Esophagus squamous epithelium (tissue), 5 donors: Measurements from ENCODE around the gene PLEKHA5. TPM values are rescaled to one million over a fixed set of nuclear protein-coding genes. Genes with fewer than 3 reads are reported as not detected.

Source experiments
- DNase-seq: peaks from one replicate; lab custom pipeline; 2025; lab: John Stamatoyannopoulos, UW
- H3K27ac ChIP-seq, 4 donors: fragments of 200-600 bp; sonication (generic); one replicate each; pipeline ENCODE4 v1.5.1; 2016 to 2019; ENCODE audit warnings: mild to moderate bottlenecking in 1 of 4
- H3K27me3 ChIP-seq, 4 donors: fragments of 200-600 bp; sonication (generic); 1 replicate in 3 of 4; 2 replicates in 1 of 4; pipeline versions ENCODE4 v1.5.1 to v1.6.0; 2017 to 2021; ENCODE audit warnings: antibody characterized with exemption in 1 of 4
- H3K36me3 ChIP-seq, 3 donors: fragments of 200-600 bp; sonication (generic); one replicate each; pipeline ENCODE4 v1.5.1; 2016 to 2019
- H3K4me1 ChIP-seq, 3 donors: fragments of 200-600 bp; sonication (generic); one replicate each; pipeline ENCODE4 v1.5.1; 2017 to 2019
- H3K4me3 ChIP-seq, 4 donors: fragments of 200-600 bp; sonication (generic); 1 replicate in 3 of 4; 2 replicates in 1 of 4; pipeline ENCODE4 v1.5.1; 2016 to 2019; ENCODE audit warnings: mild to moderate bottlenecking in 2 of 4, moderate library complexity in 1 of 4
- H3K9me3 ChIP-seq, 3 donors: fragments of 200-600 bp; sonication (generic); one replicate each; pipeline ENCODE4 v1.5.1; 2016 to 2019
- CTCF ChIP-seq, 6 experiments: fragments of 450-650 bp in 4 of 6; fragments of 200-600 bp in 2 of 6; sonication (generic) in 2 of 6; IDR thresholded peaks; one replicate each; pipeline ENCODE4 v1.5.1; 2016 to 2019; ENCODE audit warnings: antibody characterized with exemption in 6 of 6, mild to moderate bottlenecking in 4 of 6, moderate library complexity in 4 of 6
- POLR2A ChIP-seq, 4 donors: fragments of 450-650 bp; IDR thresholded peaks; one replicate each; pipeline ENCODE4 v1.6.1; 2017; ENCODE audit warnings: antibody characterized with exemption in 4 of 4, mild to moderate bottlenecking in 4 of 4, moderate library complexity in 3 of 4
- WGBS, 2 donors: methylation state at CpG; one replicate each; pipeline ENCODE4 v1.1.5; 2018; 5-methylcytosine and 5-hydroxymethylcytosine counted together
- intact Hi-C: fragments of 100-400 bp; cut with DNase I; formaldehyde crosslinking; loops from one replicate; pipeline ENCODE4 v1.15.0; 2022
- total RNA-seq, 4 donors: library from RNA; depleted of rRNA; stranded (reverse); fragments of >200 nt; gene quantifications; one replicate each; pipeline ENCODE4 v1.1.0, GENCODE V29; 2016
- donor health status: DM: yes; HTN: yes; CAD: no.

The PLEKHA5 gene
- total RNA-seq, 4 donors from 2014 or later, result 16.1 to 43.7 (median 29.3) TPM

DNA sequence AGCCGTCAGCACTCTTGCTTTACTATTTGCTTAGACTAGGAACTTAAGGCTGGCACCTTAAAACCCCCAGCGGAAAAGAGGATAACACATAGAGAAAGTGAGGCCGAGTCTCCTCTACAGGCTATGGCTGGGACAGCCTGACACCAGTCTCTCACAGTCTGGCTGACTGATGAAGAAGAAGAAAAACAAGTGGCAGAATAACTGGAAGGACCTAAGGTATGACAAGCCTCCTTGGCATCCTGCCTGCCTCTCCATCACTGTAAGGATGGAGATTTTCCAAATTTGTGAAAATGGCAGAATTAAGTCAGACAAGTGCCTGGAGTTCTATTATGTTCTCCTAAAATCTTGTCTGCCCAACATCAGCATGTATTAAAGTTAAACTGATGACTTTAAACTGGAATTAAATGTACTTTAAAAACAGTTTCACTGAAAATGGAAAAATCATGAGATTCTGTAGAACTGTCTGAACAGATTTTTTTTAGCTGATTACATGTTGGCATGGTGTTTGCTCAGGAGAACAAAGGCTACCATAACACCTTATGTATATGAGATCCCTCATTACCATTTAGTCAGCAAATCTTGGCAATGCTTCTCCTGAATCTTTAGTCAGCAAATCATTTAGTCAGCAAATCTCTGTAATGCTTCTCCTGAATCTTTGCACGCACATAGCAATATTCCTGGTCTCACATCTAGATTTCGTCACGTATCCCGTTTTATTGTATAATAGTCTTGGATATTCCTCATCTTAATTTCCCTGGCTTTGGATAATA is 169.5 kb downstream of the PLEKHA5 start:
- Histone ChIP-seq H3K27ac (peak overlapping the region; percentile 22 to 75 (median 48)), H3K4me3 (peak overlapping the region in 1 of 4 donors; percentile 6), H3K9me3 (no peaks in the 10 kb centered on the region), H3K36me3 (no peaks in the 10 kb centered on the region), H3K27me3 (no peaks in the 10 kb centered on the region), H3K4me1 (peaks cover 0 to 42% (median 8%) of the 10 kb centered on the region in 3 donors)
- intact Hi-C loops, result no loop called here
- no peak for TF ChIP-seq POLR2A (IDR thresholded peaks at IDR 0.05)
- no peak for TF ChIP-seq CTCF (IDR thresholded peaks at IDR 0.05)
- DNase-seq, result no peak
- WGBS, 2 donors, result 40 to 52% methylated on average over 7 of the region's 7 CpGs

- Histone ChIP-seq H3K9me3 (no peaks in the 10 kb centered on the region), H3K27me3 (no peaks in the 10 kb centered on the region), H3K4me3 (peak overlapping the region in 1 of 4 donors; percentile 6), H3K4me1 (peaks cover 0 to 41% (median 8%) of the 10 kb centered on the region in 3 donors), H3K36me3 (peaks cover 0 to 1% (median 0%) of the 10 kb centered on the region in 3 donors), H3K27ac (peak overlapping the region; percentile 17 to 75 (median 48))
- DNase-seq, result no peak
- 22 to 71% methylated on average over 3 of the region's 3 CpGs for WGBS, 2 donors
- no peak for TF ChIP-seq POLR2A (IDR thresholded peaks at IDR 0.05)
- TF ChIP-seq CTCF (IDR thresholded peaks at IDR 0.05), result no peak
- intact Hi-C loops, result no loop called here
These were observed 170.2 kb downstream of the PLEKHA5 start for GRCh38 chr12:19299765-19300164.

- TF ChIP-seq CTCF (IDR thresholded peaks at IDR 0.05), result no peak
- no peak for TF ChIP-seq POLR2A (IDR thresholded peaks at IDR 0.05)
- Histone ChIP-seq H3K36me3 (peaks cover 0 to 13% (median under 1%) of the 10 kb centered on the region in 3 donors), H3K4me1 (peaks cover 0 to 27% (median 8%) of the 10 kb centered on the region in 3 donors), H3K27me3 (no peaks in the 10 kb centered on the region), H3K27ac (no peak overlapping the region), H3K4me3 (no peak overlapping the region), H3K9me3 (no peaks in the 10 kb centered on the region)
- intact Hi-C loops, result no loop called here
- DNase-seq, result no peak
These were observed 171.7 kb downstream of the PLEKHA5 start for GRCh38 chr12:19301223-19301622.

GRCh38 chr12:19301688-19302087 is 172.2 kb downstream of the PLEKHA5 start:
- intact Hi-C loops, result no loop called here
- Histone ChIP-seq H3K27me3 (no peaks in the 10 kb centered on the region), H3K9me3 (no peaks in the 10 kb centered on the region), H3K27ac (no peak overlapping the region), H3K4me3 (no peak overlapping the region), H3K36me3 (peaks cover 0 to 18% (median 6%) of the 10 kb centered on the region in 3 donors), H3K4me1 (peaks cover 0 to 27% (median 8%) of the 10 kb centered on the region in 3 donors)
- 69 to 77% methylated on average over 1 of the region's 1 CpG for WGBS, 2 donors
- TF ChIP-seq CTCF (IDR thresholded peaks at IDR 0.05) (no peak), POLR2A (IDR thresholded peaks at IDR 0.05) (no peak)
- DNase-seq, result no peak

DNA sequence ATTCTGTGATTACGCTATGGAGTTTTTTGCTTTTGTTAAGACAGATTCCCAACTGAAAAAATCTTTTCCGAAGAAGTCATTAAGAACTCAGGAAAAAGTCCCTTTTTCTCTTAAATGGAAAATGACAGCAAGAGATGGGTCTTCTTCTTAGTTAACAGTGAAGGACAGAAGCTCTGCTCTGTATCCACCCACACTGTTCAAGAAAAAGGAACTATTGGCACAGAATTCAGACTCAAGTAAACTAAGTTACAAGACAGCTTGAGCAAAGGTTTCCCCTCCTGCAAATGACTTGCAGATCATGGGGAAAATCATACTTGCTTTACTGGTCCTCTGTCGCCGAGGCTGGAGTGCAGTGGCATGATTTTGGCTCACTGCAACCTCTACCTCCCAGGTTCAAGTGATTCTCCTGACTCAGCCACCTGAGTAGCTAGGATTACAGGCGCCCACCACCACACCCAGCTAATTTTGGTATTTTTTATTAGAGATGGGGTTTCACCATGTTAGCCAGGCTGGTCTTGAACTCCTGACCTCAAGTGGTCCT is 172.6 kb downstream of the PLEKHA5 start:
- intact Hi-C loops, result no loop called here
- Histone ChIP-seq H3K9me3 (no peaks in the 10 kb centered on the region), H3K4me1 (peaks cover 0 to 27% (median 8%) of the 10 kb centered on the region in 3 donors), H3K27ac (no peak overlapping the region), H3K4me3 (no peak overlapping the region), H3K27me3 (no peaks in the 10 kb centered on the region), H3K36me3 (peaks cover 0 to 23% (median 8%) of the 10 kb centered on the region in 3 donors)
- 91 to 94% methylated on average over 5 of the region's 5 CpGs for WGBS, 2 donors
- TF ChIP-seq CTCF (IDR thresholded peaks at IDR 0.05) (no peak), POLR2A (IDR thresholded peaks at IDR 0.05) (no peak)
- no peak for DNase-seq
